ENCODE measurements around the gene XCL1. TPM values are rescaled to one million over a fixed set of nuclear protein-coding genes. Genes with fewer than 3 reads are reported as not detected.
A peak's percentile ranks its signal among the peaks of the same experiment; 100 is the strongest.

XCL1 gene
- total RNA-seq, 1 donor from 2014 or later, result 16.4 TPM

- intact Hi-C loops (cut with micrococcal nuclease), result no loop called here
- peaks cover 34% of the 10 kb centered on the region for H3K4me1 Mint-ChIP-seq (ENCODE audit: low read depth)
- H3K9me3 Mint-ChIP-seq, result peaks cover 5% of the 10 kb centered on the region
- no peak overlapping the region for H3K4me3 Mint-ChIP-seq
- no peak overlapping the region for H3K27ac Mint-ChIP-seq
- H3K27me3 Mint-ChIP-seq (ENCODE audit: insufficient read depth), result peaks cover 7% of the 10 kb centered on the region
- no peaks in the 10 kb centered on the region for H3K36me3 Mint-ChIP-seq (ENCODE audit: low read depth)
- DNase-seq (ENCODE audit: low spot score), result no peak
Measured at GRCh38 chr1:168553680-168554553, 22.5 kb upstream of the XCL1 start.

DNA sequence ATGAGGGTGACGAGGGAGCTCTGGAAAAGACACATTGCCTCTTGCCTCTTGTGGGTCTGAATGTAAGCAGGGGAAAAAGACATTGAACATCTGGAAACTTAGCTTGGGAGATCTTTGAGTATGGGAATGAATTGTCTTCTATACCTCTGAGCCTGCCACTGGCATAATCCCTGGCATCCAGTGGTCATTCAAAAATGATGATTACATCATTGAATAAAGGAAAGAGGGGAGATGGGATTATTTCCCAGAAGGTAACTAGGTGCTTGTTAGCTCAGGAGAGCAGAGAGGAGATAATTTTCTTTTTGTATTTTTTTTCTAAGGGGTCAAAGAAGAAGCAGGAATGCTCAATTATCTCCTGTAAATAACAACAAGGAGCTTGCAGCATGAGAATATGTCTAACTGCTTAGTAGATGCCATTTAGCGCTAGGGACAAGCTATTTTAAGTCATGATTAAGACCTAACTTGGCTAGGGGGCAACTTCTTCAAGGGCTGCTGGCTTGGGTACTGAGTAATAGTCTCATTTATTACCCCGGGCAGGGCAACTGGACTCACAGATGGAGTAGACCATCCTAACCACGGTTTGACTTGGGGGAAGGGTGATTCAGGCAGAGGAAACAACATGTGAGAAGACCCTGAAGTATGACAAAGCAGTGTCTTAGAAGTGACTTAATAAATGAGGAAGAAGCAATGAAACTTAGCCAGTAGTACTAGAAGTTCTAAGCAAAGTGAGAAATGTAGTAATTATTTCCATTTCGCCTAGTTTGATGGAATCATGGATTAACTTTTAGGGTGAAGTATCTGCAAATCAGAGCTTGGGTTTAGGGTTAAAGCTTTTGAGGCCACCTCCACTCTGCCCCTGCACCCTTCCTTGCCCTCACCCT, 21.6 kb upstream of the XCL1 start:
- DNase-seq (ENCODE audit: low spot score), result no peak
- Mint-ChIP-seq H3K4me3 (no peak overlapping the region), H3K4me1 (ENCODE audit: low read depth) (peaks cover 34% of the 10 kb centered on the region), H3K9me3 (peaks cover 5% of the 10 kb centered on the region), H3K27me3 (ENCODE audit: insufficient read depth) (peaks cover 4% of the 10 kb centered on the region), H3K36me3 (ENCODE audit: low read depth) (no peaks in the 10 kb centered on the region), H3K27ac (peak overlapping the region; percentile 21)
- intact Hi-C loops (cut with micrococcal nuclease), result no loop called here

- peaks cover 7% of the 10 kb centered on the region for H3K9me3 Mint-ChIP-seq
- no peak overlapping the region for H3K4me3 Mint-ChIP-seq
- intact Hi-C loops (cut with micrococcal nuclease), result no loop called here
- peaks cover 6% of the 10 kb centered on the region for H3K27me3 Mint-ChIP-seq (ENCODE audit: insufficient read depth)
- DNase-seq (ENCODE audit: low spot score), result no peak
- peaks cover 34% of the 10 kb centered on the region for H3K4me1 Mint-ChIP-seq (ENCODE audit: low read depth)
- no peaks in the 10 kb centered on the region for H3K36me3 Mint-ChIP-seq (ENCODE audit: low read depth)
- no peak overlapping the region for H3K27ac Mint-ChIP-seq
Measured at GRCh38 chr1:168555508-168556046, 20.8 kb upstream of the XCL1 start.

GRCh38 chr1:168556647-168557046, 19.8 kb upstream of the XCL1 start:
- Mint-ChIP-seq H3K27ac (no peak overlapping the region), H3K36me3 (ENCODE audit: low read depth) (no peaks in the 10 kb centered on the region), H3K27me3 (ENCODE audit: insufficient read depth) (peaks cover 7% of the 10 kb centered on the region), H3K4me3 (no peak overlapping the region), H3K9me3 (peaks cover 7% of the 10 kb centered on the region), H3K4me1 (ENCODE audit: low read depth) (peaks cover 34% of the 10 kb centered on the region)
- intact Hi-C loops (cut with micrococcal nuclease), result no loop called here
- no peak for DNase-seq (ENCODE audit: low spot score)

GRCh38 chr1:168560370-168560769, 16.0 kb upstream of the XCL1 start:
- Mint-ChIP-seq H3K9me3 (peaks cover 13% of the 10 kb centered on the region), H3K4me3 (no peak overlapping the region), H3K4me1 (ENCODE audit: low read depth) (peaks cover 22% of the 10 kb centered on the region), H3K27ac (no peak overlapping the region), H3K36me3 (ENCODE audit: low read depth) (peaks cover 2% of the 10 kb centered on the region), H3K27me3 (ENCODE audit: insufficient read depth) (peaks cover 18% of the 10 kb centered on the region)
- no peak for DNase-seq (ENCODE audit: low spot score)
- intact Hi-C loops (cut with micrococcal nuclease), result no loop called here

GRCh38 chr1:168561989-168562388, 14.4 kb upstream of the XCL1 start:
- Mint-ChIP-seq H3K27ac (no peak overlapping the region), H3K36me3 (ENCODE audit: low read depth) (peaks cover 2% of the 10 kb centered on the region), H3K4me3 (no peak overlapping the region), H3K27me3 (ENCODE audit: insufficient read depth) (peaks cover 23% of the 10 kb centered on the region), H3K4me1 (ENCODE audit: low read depth) (peaks cover 13% of the 10 kb centered on the region), H3K9me3 (peaks cover 13% of the 10 kb centered on the region)
- no peak for DNase-seq (ENCODE audit: low spot score)
- intact Hi-C loops (cut with micrococcal nuclease), result no loop called here

DNA sequence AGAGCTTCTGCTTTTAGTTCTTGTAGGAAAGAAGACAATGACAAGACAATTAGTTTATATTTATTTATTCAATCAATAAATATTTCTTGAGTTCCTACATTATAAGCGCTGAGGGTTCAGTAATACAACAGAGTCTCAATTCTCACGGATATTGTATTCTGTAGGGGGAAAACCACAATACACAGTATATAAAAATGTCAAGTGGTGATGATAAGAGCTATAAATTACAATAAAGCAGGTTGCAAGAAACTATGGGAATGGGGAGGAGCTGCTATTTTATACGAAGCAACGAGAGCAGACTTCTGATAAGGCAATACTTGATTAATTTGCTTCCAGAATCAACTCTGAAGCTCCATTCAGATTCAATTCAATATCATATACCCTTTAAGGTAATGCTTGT, 10.6 kb upstream of the XCL1 start:
- peaks cover 26% of the 10 kb centered on the region for H3K27me3 Mint-ChIP-seq (ENCODE audit: insufficient read depth)
- intact Hi-C loops (cut with micrococcal nuclease), result no loop called here

DNA sequence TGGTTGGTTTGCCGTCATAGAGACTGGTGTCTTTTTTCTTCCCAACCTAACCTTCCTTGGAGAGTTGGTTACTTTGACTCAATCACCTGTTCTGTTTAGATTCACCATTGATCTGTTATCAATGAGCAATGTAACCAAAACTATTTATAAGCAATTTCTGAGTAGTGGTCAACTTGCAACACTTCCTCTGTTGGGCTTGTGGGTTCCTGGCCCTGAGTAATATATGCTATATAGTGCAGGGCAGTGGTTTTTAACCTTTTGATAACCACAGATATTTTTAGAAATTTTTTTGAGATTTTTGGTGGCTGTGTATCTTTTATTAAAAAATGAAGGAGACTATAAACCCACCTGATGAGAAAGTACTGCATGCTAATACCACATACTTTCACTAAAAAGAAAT, 9.4 kb upstream of the XCL1 start:
- H3K4me1 Mint-ChIP-seq (ENCODE audit: low read depth), result peaks cover 2% of the 10 kb centered on the region
- H3K4me3 Mint-ChIP-seq, result no peak overlapping the region
- no peak for DNase-seq (ENCODE audit: low spot score)
- H3K27ac Mint-ChIP-seq, result no peak overlapping the region
- intact Hi-C loops (cut with micrococcal nuclease), result no loop called here
- H3K27me3 Mint-ChIP-seq (ENCODE audit: insufficient read depth), result peaks cover 26% of the 10 kb centered on the region
- peaks cover 4% of the 10 kb centered on the region for H3K36me3 Mint-ChIP-seq (ENCODE audit: low read depth)
- H3K9me3 Mint-ChIP-seq, result peaks cover 6% of the 10 kb centered on the region

More for the DNA sequence above, 10.6 kb upstream of the XCL1 start:
- no peak overlapping the region for H3K27ac Mint-ChIP-seq
- H3K36me3 Mint-ChIP-seq (ENCODE audit: low read depth), result peaks cover 4% of the 10 kb centered on the region
- H3K9me3 Mint-ChIP-seq, result peaks cover 10% of the 10 kb centered on the region
- no peaks in the 10 kb centered on the region for H3K4me1 Mint-ChIP-seq (ENCODE audit: low read depth)
- no peak for DNase-seq (ENCODE audit: low spot score)
- H3K4me3 Mint-ChIP-seq, result no peak overlapping the region

GRCh38 chr1:168567568-168567967, 8.8 kb upstream of the XCL1 start:
- Mint-ChIP-seq H3K36me3 (ENCODE audit: low read depth) (peaks cover 4% of the 10 kb centered on the region), H3K4me1 (ENCODE audit: low read depth) (peaks cover 7% of the 10 kb centered on the region), H3K4me3 (no peak overlapping the region), H3K27me3 (ENCODE audit: insufficient read depth) (peaks cover 25% of the 10 kb centered on the region), H3K9me3 (peaks cover 6% of the 10 kb centered on the region), H3K27ac (no peak overlapping the region)
- intact Hi-C loops (cut with micrococcal nuclease), result no loop called here
- DNase-seq (ENCODE audit: low spot score), result no peak

DNA sequence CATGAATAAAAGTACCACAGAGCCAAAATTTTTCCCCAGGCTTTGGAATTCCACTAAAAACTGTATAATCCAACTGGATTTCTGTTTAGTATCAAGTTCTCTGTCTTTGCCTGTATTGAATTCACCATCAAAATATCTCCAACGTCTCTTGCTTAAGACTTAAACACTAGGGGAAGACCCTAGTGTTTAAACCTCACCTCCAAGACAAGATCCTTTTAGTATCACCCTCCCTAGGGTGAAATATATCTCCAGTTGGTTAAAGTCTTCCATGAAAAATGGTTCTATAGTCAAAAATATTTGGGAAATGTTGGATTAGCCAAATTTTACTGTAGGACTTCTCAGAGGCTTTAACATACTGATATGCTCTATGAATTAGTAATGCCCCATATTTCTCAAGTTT, 8.1 kb upstream of the XCL1 start:
- no peak for DNase-seq (ENCODE audit: low spot score)
- peaks cover 15% of the 10 kb centered on the region for H3K4me1 Mint-ChIP-seq (ENCODE audit: low read depth)
- no peaks in the 10 kb centered on the region for H3K9me3 Mint-ChIP-seq
- H3K27ac Mint-ChIP-seq, result no peak overlapping the region
- no peak overlapping the region for H3K4me3 Mint-ChIP-seq
- intact Hi-C loops (cut with micrococcal nuclease), result no loop called here
- peaks cover 2% of the 10 kb centered on the region for H3K36me3 Mint-ChIP-seq (ENCODE audit: low read depth)
- peaks cover 18% of the 10 kb centered on the region for H3K27me3 Mint-ChIP-seq (ENCODE audit: insufficient read depth)

GRCh38 chr1:168570652-168571051, 5.8 kb upstream of the XCL1 start:
- Mint-ChIP-seq H3K9me3 (no peaks in the 10 kb centered on the region), H3K4me1 (ENCODE audit: low read depth) (peaks cover 30% of the 10 kb centered on the region), H3K36me3 (ENCODE audit: low read depth) (peaks cover 2% of the 10 kb centered on the region), H3K27ac (no peak overlapping the region), H3K27me3 (ENCODE audit: insufficient read depth) (peaks cover 8% of the 10 kb centered on the region), H3K4me3 (no peak overlapping the region)
- intact Hi-C loops (cut with micrococcal nuclease), result loop anchor here (5.0 to 10.0 kb wide), 2 partner anchors 56 to 208 kb away; no protein-coding TSS in a partner anchor
- no peak for DNase-seq (ENCODE audit: low spot score)

GRCh38 chr1:168572633-168573032, 3.8 kb upstream of the XCL1 start:
- H3K27me3 Mint-ChIP-seq (ENCODE audit: insufficient read depth), result peaks cover 9% of the 10 kb centered on the region
- H3K4me1 Mint-ChIP-seq (ENCODE audit: low read depth), result peaks cover 39% of the 10 kb centered on the region

More at GRCh38 chr1:168572633-168573032, 3.8 kb upstream of the XCL1 start:
- H3K4me3 Mint-ChIP-seq, result no peak overlapping the region
- H3K27ac Mint-ChIP-seq, result no peak overlapping the region
- H3K9me3 Mint-ChIP-seq, result no peaks in the 10 kb centered on the region
- intact Hi-C loops (cut with micrococcal nuclease), result loop anchor here (5.0 to 10.0 kb wide), 2 partner anchors 58 to 210 kb away; no protein-coding TSS in a partner anchor
- peaks cover 2% of the 10 kb centered on the region for H3K36me3 Mint-ChIP-seq (ENCODE audit: low read depth)
- no peak for DNase-seq (ENCODE audit: low spot score)
